ENCODE data around the gene ZBTB20. TPM values are rescaled to one million over a fixed set of nuclear protein-coding genes. Genes with fewer than 3 reads are reported as not detected.
A peak's percentile ranks its signal among the peaks of the same experiment; 100 is the strongest.

ZBTB20 gene
- total and polyA plus RNA-seq, 4 donors: 3.1 to 57.4 (median 29.3) TPM

GRCh38 chr3:115004201-115005140 is 142.6 kb downstream of the ZBTB20 start:
- Histone ChIP-seq H3K36me3 (ENCODE audit: control insufficient read depth, insufficient read depth, low read length) (no peaks in the 10 kb centered on the region), H3K4me1 (ENCODE audit: control insufficient read depth, insufficient read depth, low read length) (no peaks in the 10 kb centered on the region), H3K27ac (ENCODE audit: low read depth, low read length) (peak overlapping the region; percentile 61), H3K27me3 (ENCODE audit: control insufficient read depth, insufficient read depth, low read length) (no peaks in the 10 kb centered on the region), H3K4me3 (ENCODE audit: low read depth, low read length) (no peak overlapping the region), H3K9me3 (ENCODE audit: control insufficient read depth, insufficient read depth, low read length) (peaks cover 3% of the 10 kb centered on the region)
- DNase-seq (ENCODE audit: low read depth in 4 of 6, low spot score in 6 of 6): peak in 1 of 6 donors; percentile 20
- no CpG with 5 or more reads among the region's 2 CpGs for WGBS (ENCODE audit: insufficient coverage)

- WGBS (ENCODE audit: insufficient coverage): no CpG with 5 or more reads among the region's 2 CpGs
- Histone ChIP-seq H3K27me3 (ENCODE audit: control insufficient read depth, insufficient read depth, low read length) (no peaks in the 10 kb centered on the region), H3K4me3 (ENCODE audit: low read depth, low read length) (no peak overlapping the region), H3K9me3 (ENCODE audit: control insufficient read depth, insufficient read depth, low read length) (peaks cover 3% of the 10 kb centered on the region), H3K36me3 (ENCODE audit: control insufficient read depth, insufficient read depth, low read length) (no peaks in the 10 kb centered on the region), H3K27ac (ENCODE audit: low read depth, low read length) (no peak overlapping the region), H3K4me1 (ENCODE audit: control insufficient read depth, insufficient read depth, low read length) (no peaks in the 10 kb centered on the region)
- no peak for DNase-seq (ENCODE audit: low read depth in 4 of 6, low spot score in 6 of 6)
Observed at GRCh38 chr3:114998971-114999579, 148.0 kb downstream of the ZBTB20 start.

GRCh38 chr3:114994554-114995341 is 152.3 kb downstream of the ZBTB20 start:
- Histone ChIP-seq H3K27ac (ENCODE audit: low read depth, low read length) (no peak overlapping the region), H3K27me3 (ENCODE audit: control insufficient read depth, insufficient read depth, low read length) (no peaks in the 10 kb centered on the region), H3K4me3 (ENCODE audit: low read depth, low read length) (no peak overlapping the region), H3K9me3 (ENCODE audit: control insufficient read depth, insufficient read depth, low read length) (no peaks in the 10 kb centered on the region), H3K36me3 (ENCODE audit: control insufficient read depth, insufficient read depth, low read length) (no peaks in the 10 kb centered on the region), H3K4me1 (ENCODE audit: control insufficient read depth, insufficient read depth, low read length) (no peaks in the 10 kb centered on the region)
- WGBS (ENCODE audit: insufficient coverage): no CpG with 5 or more reads among the region's 6 CpGs
- DNase-seq (ENCODE audit: low read depth in 4 of 6, low spot score in 6 of 6): no peak

- H3K4me1 ChIP-seq (ENCODE audit: control insufficient read depth, insufficient read depth, low read length): no peaks in the 10 kb centered on the region
Observed at GRCh38 chr3:114985776-114986175, 161.3 kb downstream of the ZBTB20 start.

GRCh38 chr3:114983248-114983647 is 163.8 kb downstream of the ZBTB20 start:
- Histone ChIP-seq H3K4me3 (ENCODE audit: low read depth, low read length) (no peak overlapping the region), H3K36me3 (ENCODE audit: control insufficient read depth, insufficient read depth, low read length) (no peaks in the 10 kb centered on the region), H3K4me1 (ENCODE audit: control insufficient read depth, insufficient read depth, low read length) (no peaks in the 10 kb centered on the region), H3K27ac (ENCODE audit: low read depth, low read length) (no peak overlapping the region), H3K9me3 (ENCODE audit: control insufficient read depth, insufficient read depth, low read length) (no peaks in the 10 kb centered on the region), H3K27me3 (ENCODE audit: control insufficient read depth, insufficient read depth, low read length) (no peaks in the 10 kb centered on the region)
- DNase-seq (ENCODE audit: low read depth in 4 of 6, low spot score in 6 of 6): no peak
- no CpG with 5 or more reads among the region's 6 CpGs for WGBS (ENCODE audit: insufficient coverage)

More at GRCh38 chr3:114985776-114986175, 161.3 kb downstream of the ZBTB20 start:
- Histone ChIP-seq H3K27me3 (ENCODE audit: control insufficient read depth, insufficient read depth, low read length) (no peaks in the 10 kb centered on the region), H3K4me3 (ENCODE audit: low read depth, low read length) (no peak overlapping the region), H3K36me3 (ENCODE audit: control insufficient read depth, insufficient read depth, low read length) (no peaks in the 10 kb centered on the region), H3K9me3 (ENCODE audit: control insufficient read depth, insufficient read depth, low read length) (no peaks in the 10 kb centered on the region), H3K27ac (ENCODE audit: low read depth, low read length) (no peak overlapping the region)
- WGBS (ENCODE audit: insufficient coverage): no CpG with 5 or more reads among the region's 1 CpG
- no peak for DNase-seq (ENCODE audit: low read depth in 4 of 6, low spot score in 6 of 6)

- Histone ChIP-seq H3K27me3 (ENCODE audit: control insufficient read depth, insufficient read depth, low read length) (no peaks in the 10 kb centered on the region), H3K4me3 (ENCODE audit: low read depth, low read length) (no peak overlapping the region), H3K4me1 (ENCODE audit: control insufficient read depth, insufficient read depth, low read length) (no peaks in the 10 kb centered on the region), H3K36me3 (ENCODE audit: control insufficient read depth, insufficient read depth, low read length) (no peaks in the 10 kb centered on the region), H3K9me3 (ENCODE audit: control insufficient read depth, insufficient read depth, low read length) (no peaks in the 10 kb centered on the region), H3K27ac (ENCODE audit: low read depth, low read length) (no peak overlapping the region)
- WGBS (ENCODE audit: insufficient coverage): no CpG with 5 or more reads among the region's 3 CpGs
- no peak for DNase-seq (ENCODE audit: low read depth in 4 of 6, low spot score in 6 of 6)
Observed at GRCh38 chr3:114974387-114974786, 172.7 kb downstream of the ZBTB20 start.

- Histone ChIP-seq H3K4me3 (ENCODE audit: low read depth, low read length) (no peak overlapping the region), H3K9me3 (ENCODE audit: control insufficient read depth, insufficient read depth, low read length) (no peaks in the 10 kb centered on the region), H3K36me3 (ENCODE audit: control insufficient read depth, insufficient read depth, low read length) (no peaks in the 10 kb centered on the region), H3K4me1 (ENCODE audit: control insufficient read depth, insufficient read depth, low read length) (no peaks in the 10 kb centered on the region), H3K27ac (ENCODE audit: low read depth, low read length) (no peak overlapping the region), H3K27me3 (ENCODE audit: control insufficient read depth, insufficient read depth, low read length) (no peaks in the 10 kb centered on the region)
- DNase-seq (ENCODE audit: low read depth in 4 of 6, low spot score in 6 of 6): peak in 2 of 6 donors; percentile 15 to 41
- WGBS (ENCODE audit: insufficient coverage): no CpG with 5 or more reads among the region's 3 CpGs
Observed at GRCh38 chr3:114973536-114973935, 173.6 kb downstream of the ZBTB20 start.

GRCh38 chr3:114967168-114967567 is 179.9 kb downstream of the ZBTB20 start:
- no peak for DNase-seq (ENCODE audit: low read depth in 4 of 6, low spot score in 6 of 6)
- no CpG with 5 or more reads among the region's 1 CpG for WGBS (ENCODE audit: insufficient coverage)
- Histone ChIP-seq H3K4me1 (ENCODE audit: control insufficient read depth, insufficient read depth, low read length) (no peaks in the 10 kb centered on the region), H3K27ac (ENCODE audit: low read depth, low read length) (no peak overlapping the region), H3K9me3 (ENCODE audit: control insufficient read depth, insufficient read depth, low read length) (no peaks in the 10 kb centered on the region), H3K27me3 (ENCODE audit: control insufficient read depth, insufficient read depth, low read length) (no peaks in the 10 kb centered on the region), H3K4me3 (ENCODE audit: low read depth, low read length) (no peak overlapping the region), H3K36me3 (ENCODE audit: control insufficient read depth, insufficient read depth, low read length) (no peaks in the 10 kb centered on the region)

- DNase-seq (ENCODE audit: low read depth in 4 of 6, low spot score in 6 of 6): no peak
- no peak overlapping the region for H3K27ac ChIP-seq (ENCODE audit: low read depth, low read length)
- no peak overlapping the region for H3K4me3 ChIP-seq (ENCODE audit: low read depth, low read length)
- H3K9me3 ChIP-seq (ENCODE audit: control insufficient read depth, insufficient read depth, low read length): no peaks in the 10 kb centered on the region
- no peaks in the 10 kb centered on the region for H3K36me3 ChIP-seq (ENCODE audit: control insufficient read depth, insufficient read depth, low read length)
- WGBS (ENCODE audit: insufficient coverage): no CpG with 5 or more reads among the region's 2 CpGs
- no peaks in the 10 kb centered on the region for H3K27me3 ChIP-seq (ENCODE audit: control insufficient read depth, insufficient read depth, low read length)
- no peaks in the 10 kb centered on the region for H3K4me1 ChIP-seq (ENCODE audit: control insufficient read depth, insufficient read depth, low read length)
Observed at GRCh38 chr3:114962189-114962588, 184.9 kb downstream of the ZBTB20 start.

Measured in spinal cord (tissue), 10 donors.